H1 (cell line): ENCODE data around the gene DRC1. TPM values are rescaled to one million over a fixed set of nuclear protein-coding genes. Genes with fewer than 3 reads are reported as not detected.

ENCODE experiments used
- E2F6 ChIP-seq: IDR thresholded peaks from 2 replicates; pipeline ENCODE4 v1.6.1; 2012; ENCODE audit warnings: inconsistent platforms
- EGR1 ChIP-seq: IDR thresholded peaks from 2 replicates; pipeline ENCODE4 v1.6.1; 2011; ENCODE audit warnings: low read depth, low read length, borderline replicate concordance
- RAD21 ChIP-seq, 2 experiments: IDR thresholded peaks in 1 of 2; conservative IDR thresholded peaks in 1 of 2; 2 replicates each; pipeline ENCODE4 v1.6.1; 2011; ENCODE audit warnings: low read depth in 2 of 2, low read length in 2 of 2, improper control_type of control experiment in 1 of 2, inconsistent platforms in 1 of 2, mild to moderate bottlenecking in 1 of 2, moderate library complexity in 1 of 2
- SAP30 ChIP-seq: fragments of 300-600 bp; sonication (generic); IDR thresholded peaks from 2 replicates; pipeline ENCODE4 v1.7.1; 2012; ENCODE audit warnings: low read length, moderate library complexity, mild to moderate bottlenecking, inconsistent platforms; ENCODE audit not compliant: insufficient read depth, insufficient replicate concordance
- YY1 ChIP-seq: IDR thresholded peaks from 2 replicates; pipeline ENCODE4 v1.6.1; 2011; ENCODE audit warnings: low read depth, mild to moderate bottlenecking, low read length
- polyA plus RNA-seq, 7 experiments: library from polyadenylated mRNA; depleted of rRNA in 3 of 7; stranded (reverse) in 5 of 7; unstranded in 2 of 7; fragments of >200 nt in 5 of 7; fragments of 200-250 nt in 2 of 7; gene quantifications; 1 replicate in 5 of 7; 2 replicates in 1 of 7; 4 replicates in 1 of 7; pipeline versions ENCODE4 v1.2.1 to v1.2.3, GENCODE V29; 2011 to 2013; ENCODE audit warnings: missing spikeins in 2 of 7, mixed read lengths in 2 of 7
- total RNA-seq: library from RNA; stranded (reverse); fragmentation: NEBNext Ultra II Directional; extraction: Animal tissue kit (Norgen Biotek cat#: 25700); gene quantifications from 2 replicates; pipeline ENCODE4 v1.2.1, GENCODE V29; 2021

The DRC1 gene
- total and polyA plus RNA-seq, 2 of the 8 experiments (the other 6 are each of a cell fraction or from before 2014, with no cell fraction given) = 0.08 TPM; not detected in 1

- TF ChIP-seq YY1 (no peak), EGR1 (no peak; the same call in 1 of the 2 replicates), E2F6 (peak; percentile 73), SAP30 (peak; percentile 62), RAD21 (IDR thresholded peaks at IDR 0.05 in 1 of 2, conservative IDR thresholded peaks at IDR 0.05 in 1 of 2; ENCODE audit: low read depth in 2 of 2, low read length in 2 of 2) (0 out of 4 replicates have a peak, but pooled peaks of 1 of the 2 experiments have one; percentile 3)
Observed at GRCh38 chr2:26401739-26402541, at the start of gene DRC1 (continued).
